ENCODE results near the gene PPFIBP2. TPM values are rescaled to one million over a fixed set of nuclear protein-coding genes. Genes with fewer than 3 reads are reported as not detected.

Gene PPFIBP2
- total and polyA plus RNA-seq, 10 of the 15 experiments (the other 5 are each of a cell fraction or from before 2014, with no cell fraction given): 17.3 to 56.3 (median 39.2) TPM

DNA sequence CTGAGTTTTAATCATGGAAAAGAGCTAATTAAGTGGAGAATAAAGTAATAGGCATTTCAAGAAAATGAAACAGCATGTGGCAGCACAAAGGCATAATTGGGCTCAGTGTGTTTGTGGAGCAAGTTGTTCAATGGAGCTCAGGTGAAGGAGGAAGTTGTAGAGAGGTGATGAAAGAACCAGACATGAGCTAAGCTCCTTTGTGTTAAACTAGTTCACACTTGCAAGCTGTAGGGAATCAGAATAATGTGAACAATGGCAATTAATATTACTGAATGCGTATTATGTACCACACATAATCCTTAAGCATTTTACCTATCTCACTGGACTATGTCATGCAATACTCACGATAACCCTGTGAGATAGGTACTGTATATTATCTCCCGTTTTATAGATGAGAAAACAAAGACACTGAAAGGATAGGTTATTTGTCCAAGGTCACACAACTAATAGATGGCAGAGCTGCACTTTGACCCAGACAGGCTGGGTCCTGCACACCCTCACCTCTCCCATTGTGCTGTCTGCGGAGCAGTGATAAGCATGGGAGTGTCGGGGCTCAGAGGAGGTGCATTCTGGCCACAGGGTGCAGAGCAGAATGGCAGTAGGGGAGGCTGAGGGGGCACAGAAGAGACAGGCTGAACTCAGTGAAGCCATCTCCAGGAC lies 19.6 kb upstream of the PPFIBP2 start (continued):
- TF ChIP-seq RFX5 (IDR thresholded peaks at IDR 0.05; ENCODE audit: low read depth, low read length) (no peak), GABPA (IDR thresholded peaks at IDR 0.05; ENCODE audit: low read depth) (no peak), FOXM1 (IDR thresholded peaks at IDR 0.05; ENCODE audit: low read depth, low read length) (no peak)

DNA sequence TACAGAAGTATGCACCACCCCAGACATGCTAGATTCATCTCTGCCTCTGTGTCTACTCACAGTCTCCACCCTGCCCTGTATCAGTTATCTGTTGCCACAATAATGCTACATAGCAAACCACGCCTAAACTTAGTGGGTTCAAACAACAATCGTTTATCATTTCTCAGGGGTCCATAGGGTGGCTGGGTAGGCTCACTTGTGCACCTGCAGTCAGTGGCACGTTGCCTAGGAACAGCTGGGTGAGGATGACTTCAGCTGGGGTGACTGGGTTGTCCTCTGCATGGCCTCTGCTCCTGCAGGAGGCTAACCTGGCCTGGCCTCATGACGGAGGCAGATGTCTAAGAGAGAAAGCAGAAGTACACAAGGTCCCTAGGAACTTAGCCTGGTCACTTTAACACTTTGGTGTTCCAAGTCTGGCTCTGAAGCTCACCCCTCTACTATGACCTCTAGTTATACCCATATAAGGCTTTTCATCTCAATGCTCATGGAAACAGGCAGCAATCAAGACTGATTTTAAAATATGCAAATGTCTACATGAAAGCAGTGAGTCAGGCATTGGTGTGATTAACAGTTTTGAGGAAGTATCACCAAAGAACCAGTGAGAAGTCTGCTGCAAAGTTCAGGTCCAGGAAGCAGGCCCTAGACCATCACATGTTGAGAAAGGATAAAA lies 17.8 kb upstream of the PPFIBP2 start:
- SMC1A ChIA-PET (ENCODE audit: uncharacterized antibody, unreplicated experiment): interaction anchor here (1.0 to 5.3 kb wide), 11 partner anchors 13 to 59 kb away, joined by 3 to 54 read pairs (median 4); partner anchors contain the start of gene PPFIBP2
- Histone ChIP-seq H3K79me2 (ENCODE audit: control insufficient read depth, insufficient read depth, low read length) (no peaks in the 10 kb centered on the region), H3K4me2 (ENCODE audit: control insufficient read depth, insufficient read depth) (no peak overlapping the region), H4K20me1 (ENCODE audit: control insufficient read depth, insufficient read depth) (no peaks in the 10 kb centered on the region), H2AFZ (ENCODE audit: control insufficient read depth, low read depth, low read length) (peak overlapping the region; percentile 37), H3K4me3 (no peak overlapping the region), H3K27me3 (replicated peaks in 1 of 2; ENCODE audit: control insufficient read depth in 2 of 2, insufficient read depth in 2 of 2, low read length in 1 of 2) (no peaks in the 10 kb centered on the region), H3K4me1 (ENCODE audit: control insufficient read depth, insufficient read depth, low read length) (peaks cover 18% of the 10 kb centered on the region), H3K36me3 (ENCODE audit: control insufficient read depth in 2 of 2, insufficient read depth in 2 of 2, low read length in 1 of 2) (no peaks in the 10 kb centered on the region), H3K9ac (ENCODE audit: control insufficient read depth, insufficient read depth, low read length) (no peak overlapping the region), H3K9me3 (replicated peaks; ENCODE audit: control insufficient read depth, insufficient read depth, low read length) (no peaks in the 10 kb centered on the region), H3K27ac (ENCODE audit: control insufficient read depth, insufficient read depth) (peak overlapping the region; percentile 39)
- FAIRE-seq (peak; percentile 65), ATAC-seq (peak; percentile 91), DNase-seq (ENCODE audit: low read depth, low spot score) (peak; percentile 47)
- RAD21 ChIA-PET (ENCODE audit: unreplicated experiment): interaction anchor here (0.6 to 3.4 kb wide), 8 partner anchors 9 to 1266 kb away, joined by 3 to 21 read pairs (median 4); partner anchors contain the start of gene PPFIBP2
- intact Hi-C loops (cut with micrococcal nuclease; ENCODE audit: unreplicated experiment): no loop called here
- in situ Hi-C loops (cut with MboI): no loop called here
- WGBS (ENCODE audit: insufficient coverage, insufficient replicate concordance, low lambda C conversion rate, missing lambda C conversion rate): 59% methylated on average over 4 of the region's 4 CpGs
- BruUV-seq (replicated peaks): no TSS peak
- POLR2A ChIA-PET: interaction anchor here (0.6 to 5.4 kb wide), 4 partner anchors 12 to 38 kb away, joined by 3 to 24 read pairs (median 4); no protein-coding TSS in a partner anchor
- CTCF ChIA-PET: interaction anchor here (1.2 to 7.4 kb wide), 3 partner anchors 9 to 14 kb away, joined by 4 to 65 read pairs (median 4); partner anchors contain the start of genes OLFML1 and PPFIBP2
- TF ChIP-seq SP1 (IDR thresholded peaks at IDR 0.05; ENCODE audit: low read depth, low read length) (no peak), POU2F2 (IDR thresholded peaks at IDR 0.05; ENCODE audit: borderline replicate concordance, low read depth, low read length) (peak; percentile 85; the same call in 1 of the 3 replicates), SREBF2 (IDR thresholded peaks at IDR 0.05; ENCODE audit: low read length) (no peak), SPI1 (IDR thresholded peaks at IDR 0.05; ENCODE audit: borderline replicate concordance, insufficient read depth, low read depth, low read length) (peak; percentile 10; the same call in 1 of the 2 replicates), SRF (IDR thresholded peaks at IDR 0.05; ENCODE audit: low read depth in 2 of 2, low read length in 2 of 2) (peak; percentile 75 to 96), PAX5 (IDR thresholded peaks at IDR 0.05; ENCODE audit: borderline replicate concordance, low read depth, low read length) (no peak), CREM (IDR thresholded peaks at IDR 0.05; ENCODE audit: low read depth) (0 out of 2 replicates have a peak, but pooled peaks have one; percentile 33), KAT2A (conservative IDR thresholded peaks at IDR 0.05; ENCODE audit: control insufficient read depth, low read depth, low read length) (no peak), HDAC2 (IDR thresholded peaks at IDR 0.05) (no peak), BACH1 (IDR thresholded peaks at IDR 0.05; ENCODE audit: borderline replicate concordance) (no peak), NR2F1 (conservative IDR thresholded peaks at IDR 0.05) (peak; percentile 52), BMI1 (IDR thresholded peaks at IDR 0.05; ENCODE audit: borderline replicate concordance) (no peak), SMC3 (IDR thresholded peaks at IDR 0.05; ENCODE audit: borderline replicate concordance, low read length) (no peak), MXI1 (IDR thresholded peaks at IDR 0.05; ENCODE audit: low read depth, low read length) (no peak), RB1 (IDR thresholded peaks at IDR 0.05; ENCODE audit: borderline replicate concordance) (no peak), STAT3 (IDR thresholded peaks at IDR 0.05; ENCODE audit: low read depth, low read length) (no peak), FOXK2 (IDR thresholded peaks at IDR 0.05) (no peak)
- TF ChIP-seq, protein P1, sequence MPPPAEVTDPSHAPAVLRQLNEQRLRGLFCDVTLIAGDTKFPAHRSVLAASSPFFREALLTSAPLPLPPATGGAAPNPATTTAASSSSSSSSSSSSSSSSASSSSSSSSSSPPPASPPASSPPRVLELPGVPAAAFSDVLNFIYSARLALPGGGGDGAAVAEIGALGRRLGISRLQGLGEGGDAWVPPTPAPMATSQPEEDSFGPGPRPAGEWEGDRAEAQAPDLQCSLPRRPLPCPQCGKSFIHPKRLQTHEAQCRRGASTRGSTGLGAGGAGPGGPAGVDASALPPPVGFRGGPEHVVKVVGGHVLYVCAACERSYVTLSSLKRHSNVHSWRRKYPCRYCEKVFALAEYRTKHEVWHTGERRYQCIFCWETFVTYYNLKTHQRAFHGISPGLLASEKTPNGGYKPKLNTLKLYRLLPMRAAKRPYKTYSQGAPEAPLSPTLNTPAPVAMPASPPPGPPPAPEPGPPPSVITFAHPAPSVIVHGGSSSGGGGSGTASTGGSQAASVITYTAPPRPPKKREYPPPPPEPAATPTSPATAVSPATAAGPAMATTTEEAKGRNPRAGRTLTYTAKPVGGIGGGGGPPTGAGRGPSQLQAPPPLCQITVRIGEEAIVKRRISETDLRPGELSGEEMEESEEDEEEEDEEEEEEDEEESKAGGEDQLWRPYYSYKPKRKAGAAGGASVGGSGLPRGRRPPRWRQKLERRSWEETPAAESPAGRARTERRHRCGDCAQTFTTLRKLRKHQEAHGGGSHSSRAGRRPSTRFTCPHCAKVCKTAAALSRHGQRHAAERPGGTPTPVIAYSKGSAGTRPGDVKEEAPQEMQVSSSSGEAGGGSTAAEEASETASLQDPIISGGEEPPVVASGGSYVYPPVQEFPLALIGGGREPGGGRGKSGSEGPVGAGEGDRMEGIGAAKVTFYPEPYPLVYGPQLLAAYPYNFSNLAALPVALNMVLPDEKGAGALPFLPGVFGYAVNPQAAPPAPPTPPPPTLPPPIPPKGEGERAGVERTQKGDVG (CRISPR knock-in tag; IDR thresholded peaks at IDR 0.05): no peak

Measured in GM12878 (cell line).